Body of pancreas (tissue), 4 donors: Measurements from ENCODE around the gene CACNA1C.

Source experiments
- POLR2A ChIP-seq, 3 donors: fragments of 450-650 bp; IDR thresholded peaks; one replicate each; pipeline ENCODE4 v1.6.1; 2016; ENCODE audit warnings: antibody characterized with exemption in 3 of 3, mild to moderate bottlenecking in 2 of 3
- TF ChIP-seq, protein P1 (sequence below), 7 experiments: fragments of 450-650 bp in 4 of 7; fragments of 200-600 bp in 3 of 7; sonication (generic) in 3 of 7; IDR thresholded peaks; one replicate each; pipeline ENCODE4 v1.5.1; 2016 to 2019; ENCODE audit warnings: antibody characterized with exemption in 7 of 7

DNA sequence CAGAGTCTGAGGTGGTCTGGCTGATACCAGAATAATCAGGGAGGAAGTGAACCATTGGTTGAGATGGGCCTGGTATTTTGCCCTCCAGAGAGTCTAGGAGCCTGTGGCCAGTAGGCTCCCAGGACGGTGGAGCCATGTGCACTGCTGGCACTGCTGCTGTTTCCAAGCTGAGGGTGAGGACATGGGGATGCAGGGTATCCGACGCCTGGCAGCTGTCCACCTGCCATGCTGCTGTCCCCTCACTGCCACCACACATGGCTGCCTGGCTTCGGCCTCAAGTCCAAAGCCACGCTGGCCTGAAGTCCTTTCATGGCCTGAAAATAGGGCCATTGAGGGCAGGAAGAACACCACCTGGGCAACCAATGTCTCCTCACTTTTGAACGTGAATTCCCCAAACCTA, 8.6 kb downstream of the CACNA1C start:
- TF ChIP-seq, protein P1, sequence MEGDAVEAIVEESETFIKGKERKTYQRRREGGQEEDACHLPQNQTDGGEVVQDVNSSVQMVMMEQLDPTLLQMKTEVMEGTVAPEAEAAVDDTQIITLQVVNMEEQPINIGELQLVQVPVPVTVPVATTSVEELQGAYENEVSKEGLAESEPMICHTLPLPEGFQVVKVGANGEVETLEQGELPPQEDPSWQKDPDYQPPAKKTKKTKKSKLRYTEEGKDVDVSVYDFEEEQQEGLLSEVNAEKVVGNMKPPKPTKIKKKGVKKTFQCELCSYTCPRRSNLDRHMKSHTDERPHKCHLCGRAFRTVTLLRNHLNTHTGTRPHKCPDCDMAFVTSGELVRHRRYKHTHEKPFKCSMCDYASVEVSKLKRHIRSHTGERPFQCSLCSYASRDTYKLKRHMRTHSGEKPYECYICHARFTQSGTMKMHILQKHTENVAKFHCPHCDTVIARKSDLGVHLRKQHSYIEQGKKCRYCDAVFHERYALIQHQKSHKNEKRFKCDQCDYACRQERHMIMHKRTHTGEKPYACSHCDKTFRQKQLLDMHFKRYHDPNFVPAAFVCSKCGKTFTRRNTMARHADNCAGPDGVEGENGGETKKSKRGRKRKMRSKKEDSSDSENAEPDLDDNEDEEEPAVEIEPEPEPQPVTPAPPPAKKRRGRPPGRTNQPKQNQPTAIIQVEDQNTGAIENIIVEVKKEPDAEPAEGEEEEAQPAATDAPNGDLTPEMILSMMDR (IDR thresholded peaks at IDR 0.05): no peak
- TF ChIP-seq POLR2A (IDR thresholded peaks at IDR 0.05): no peak
